H1 (cell line): ENCODE results near the gene EPHB3.

Experiments
- JUN ChIP-seq: IDR thresholded peaks from 2 replicates; pipeline ENCODE4 v1.6.1; 2011; ENCODE audit warnings: low read depth, mild to moderate bottlenecking, improper control_type of control experiment, low read length
- SRF ChIP-seq: IDR thresholded peaks from 2 replicates; pipeline ENCODE4 v1.6.1; 2011; ENCODE audit warnings: mild to moderate bottlenecking, low read depth, low read length, moderate library complexity

DNA sequence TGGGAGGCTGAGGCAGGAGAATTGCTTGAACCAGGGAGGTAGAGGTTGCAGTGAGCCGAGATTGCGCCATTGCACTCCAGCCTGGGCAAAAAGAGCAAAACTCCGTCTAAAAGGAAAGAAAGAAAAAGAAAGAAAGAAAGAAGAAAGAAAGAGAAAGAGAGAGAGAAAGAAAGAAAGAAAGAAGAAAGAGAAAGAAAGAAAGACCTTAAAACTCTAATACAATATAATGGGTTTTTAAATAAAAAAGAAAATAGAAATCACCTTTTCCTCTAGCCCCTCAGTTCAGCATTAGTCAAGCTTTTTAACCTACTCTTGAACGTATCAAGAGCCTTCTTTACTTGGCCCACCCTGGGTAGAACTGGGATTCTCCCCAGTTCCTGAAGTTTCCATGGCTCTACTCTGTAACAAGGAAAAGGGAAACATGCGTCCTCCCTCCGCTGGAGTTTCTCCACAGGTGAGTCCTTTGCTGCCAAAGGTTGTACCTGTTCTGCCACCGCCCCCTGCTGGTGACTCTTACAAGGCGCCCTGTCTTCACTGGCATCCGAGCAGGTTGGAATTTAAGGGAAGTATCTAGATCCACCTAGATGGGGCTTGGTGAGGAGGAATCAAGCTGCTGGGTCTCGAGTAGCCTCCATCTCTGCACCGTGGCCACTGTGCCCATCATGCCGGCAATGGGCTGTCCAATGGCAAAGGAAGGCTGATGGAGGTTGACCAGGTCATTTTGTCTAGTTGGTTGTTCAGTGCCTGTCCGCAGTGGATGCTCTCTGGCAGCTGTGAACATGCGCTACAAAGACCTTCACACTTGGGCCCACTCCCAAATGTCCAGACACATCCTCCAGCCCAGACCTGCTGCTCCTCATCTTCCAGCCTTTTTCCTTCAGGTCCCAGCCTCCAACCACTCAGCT, 20.6 kb upstream of the EPHB3 start:
- TF ChIP-seq SRF (no peak), JUN (no peak)
